Esophagus (tissue), 2 donors: ENCODE results near the gene CRIM1. TPM values are rescaled to one million over a fixed set of nuclear protein-coding genes. Genes with fewer than 3 reads are reported as not detected.

Experiments
- H3K27ac ChIP-seq, 2 donors: one replicate each; pipeline ENCODE4 v1.5.1; 2013; ENCODE audit warnings: low read depth in 2 of 2, mild to moderate bottlenecking in 2 of 2, inconsistent platforms in 1 of 2, low read length in 1 of 2, moderate library complexity in 1 of 2
- H3K27me3 ChIP-seq, 2 donors: one replicate each; pipeline ENCODE4 v1.6.1; 2013; ENCODE audit warnings: low read length in 2 of 2, control low read depth in 1 of 2, mild to moderate bottlenecking in 1 of 2; ENCODE audit not compliant: insufficient read depth in 2 of 2, control insufficient read depth in 1 of 2
- H3K36me3 ChIP-seq, 2 donors: one replicate each; pipeline ENCODE4 v1.6.1; 2013; ENCODE audit warnings: low read length in 1 of 2; ENCODE audit not compliant: control insufficient read depth in 2 of 2, insufficient read depth in 2 of 2
- H3K4me1 ChIP-seq, 2 donors: one replicate each; pipeline ENCODE4 v1.6.1; 2013; ENCODE audit warnings: low read length in 1 of 2; ENCODE audit not compliant: control insufficient read depth in 2 of 2, insufficient read depth in 2 of 2
- H3K4me3 ChIP-seq, 2 donors: one replicate each; pipeline ENCODE4 v1.5.1; 2013; ENCODE audit warnings: low read length in 2 of 2, mild to moderate bottlenecking in 2 of 2, low read depth in 1 of 2, moderate library complexity in 1 of 2
- H3K9me3 ChIP-seq, 2 donors: one replicate each; pipeline ENCODE4 v1.6.1; 2013; ENCODE audit warnings: mild to moderate bottlenecking in 2 of 2, low read depth in 1 of 2, low read length in 1 of 2, moderate library complexity in 1 of 2; ENCODE audit not compliant: control insufficient read depth in 2 of 2, insufficient read depth in 1 of 2
- WGBS, 2 donors: extraction: QIAGEN DNeasy Blood & Tissue Kit; methylation state at CpG; one replicate each; pipeline ENCODE4 v1.1.7; 2013; 5-methylcytosine and 5-hydroxymethylcytosine counted together
- polyA plus RNA-seq, 2 donors: library from polyadenylated mRNA; stranded (reverse); fragments of 200-250 nt; gene quantifications; one replicate each; pipeline ENCODE4 v1.2.3, GENCODE V29; 2013
- donor health status: healthy with polysubstance abuse.
- donor health status: Bipolar disorder and iron deficiency.

Gene CRIM1
- polyA plus RNA-seq, 2 donors: 5.9 to 10.3 TPM

- 83 to 87% methylated on average over 6 of the region's 6 CpGs for WGBS, 2 donors
- Histone ChIP-seq H3K36me3 (peaks cover 11 to 13% of the 10 kb centered on the region in 2 donors), H3K4me1 (no peaks in the 10 kb centered on the region), H3K4me3 (no peak overlapping the region), H3K9me3 (no peaks in the 10 kb centered on the region), H3K27ac (no peak overlapping the region), H3K27me3 (no peaks in the 10 kb centered on the region)
These were observed 153.5 kb downstream of the CRIM1 start for GRCh38 chr2:36509075-36509474.

DNA sequence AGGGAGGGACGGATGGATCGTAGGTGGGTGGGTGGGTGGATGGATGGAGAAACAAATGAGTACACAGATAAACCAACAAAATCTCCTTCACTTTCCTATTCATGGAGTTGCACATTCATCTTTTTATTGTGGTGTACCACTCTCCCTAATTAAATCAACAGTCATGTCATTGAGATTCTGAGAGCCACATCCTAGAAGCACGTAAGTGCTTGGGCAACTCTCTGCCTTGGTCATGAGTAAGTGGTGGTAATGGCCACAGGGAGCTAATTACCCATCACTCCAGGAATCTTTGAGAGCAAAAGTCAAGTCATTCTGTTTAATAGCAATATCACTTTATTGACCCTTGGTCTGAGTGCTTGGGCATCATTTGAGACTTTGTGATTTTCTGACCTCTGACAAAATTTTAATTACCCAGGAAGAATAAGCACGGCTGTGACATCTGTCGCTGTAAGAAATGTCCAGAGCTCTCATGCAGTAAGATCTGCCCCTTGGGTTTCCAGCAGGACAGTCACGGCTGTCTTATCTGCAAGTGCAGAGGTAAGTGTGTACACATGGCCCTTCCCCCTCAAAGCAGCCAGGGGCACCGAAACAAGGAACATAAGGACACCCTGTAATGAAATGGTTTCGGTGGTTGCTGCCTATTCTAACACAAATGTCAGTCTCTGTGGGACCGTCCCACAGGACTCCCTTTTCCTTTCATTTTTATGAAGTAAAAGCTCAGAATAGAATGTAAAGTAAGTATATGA is 156.5 kb downstream of the CRIM1 start:
- no peak overlapping the region for H3K4me3 ChIP-seq
- H3K9me3 ChIP-seq: no peaks in the 10 kb centered on the region
- no peak overlapping the region for H3K27ac ChIP-seq
- H3K27me3 ChIP-seq: no peaks in the 10 kb centered on the region
- H3K36me3 ChIP-seq: peaks cover 11 to 15% of the 10 kb centered on the region in 2 donors
- H3K4me1 ChIP-seq: no peaks in the 10 kb centered on the region
- 85 to 90% methylated on average over 9 of the region's 9 CpGs for WGBS, 2 donors

GRCh38 chr2:36512705-36513104 is 157.1 kb downstream of the CRIM1 start:
- Histone ChIP-seq H3K27ac (no peak overlapping the region), H3K4me1 (no peaks in the 10 kb centered on the region)
- 79 to 80% methylated on average over 3 of the region's 3 CpGs for WGBS, 2 donors

DNA sequence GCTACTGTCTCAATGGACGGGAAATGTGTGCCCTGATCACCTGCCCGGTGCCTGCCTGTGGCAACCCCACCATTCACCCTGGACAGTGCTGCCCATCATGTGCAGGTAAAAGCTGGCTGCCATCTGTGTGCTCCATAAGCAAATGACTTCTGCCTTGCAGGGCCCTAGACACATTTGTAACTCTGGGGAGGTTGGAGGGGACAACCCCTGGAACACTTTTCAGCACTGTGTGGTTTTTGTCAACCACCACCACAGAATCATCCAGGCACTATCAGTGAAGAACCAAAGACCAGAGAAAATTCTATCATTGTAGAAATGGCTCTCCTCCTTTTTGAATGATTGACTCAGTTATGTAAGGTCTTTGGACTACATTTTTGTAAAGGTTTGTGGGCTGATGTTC is 158.1 kb downstream of the CRIM1 start:
- no peaks in the 10 kb centered on the region for H3K9me3 ChIP-seq
- no peak overlapping the region for H3K4me3 ChIP-seq
- no peaks in the 10 kb centered on the region for H3K27me3 ChIP-seq
- WGBS, 2 donors: 95 to 97% methylated on average over 2 of the region's 2 CpGs
- peaks cover 16 to 20% of the 10 kb centered on the region in 2 donors for H3K36me3 ChIP-seq
- H3K4me1 ChIP-seq: no peaks in the 10 kb centered on the region
- H3K27ac ChIP-seq: no peak overlapping the region

More at GRCh38 chr2:36512705-36513104, 157.1 kb downstream of the CRIM1 start:
- no peak overlapping the region for H3K4me3 ChIP-seq
- H3K27me3 ChIP-seq: no peaks in the 10 kb centered on the region
- no peaks in the 10 kb centered on the region for H3K9me3 ChIP-seq
- H3K36me3 ChIP-seq: peaks cover 14 to 20% of the 10 kb centered on the region in 2 donors

DNA sequence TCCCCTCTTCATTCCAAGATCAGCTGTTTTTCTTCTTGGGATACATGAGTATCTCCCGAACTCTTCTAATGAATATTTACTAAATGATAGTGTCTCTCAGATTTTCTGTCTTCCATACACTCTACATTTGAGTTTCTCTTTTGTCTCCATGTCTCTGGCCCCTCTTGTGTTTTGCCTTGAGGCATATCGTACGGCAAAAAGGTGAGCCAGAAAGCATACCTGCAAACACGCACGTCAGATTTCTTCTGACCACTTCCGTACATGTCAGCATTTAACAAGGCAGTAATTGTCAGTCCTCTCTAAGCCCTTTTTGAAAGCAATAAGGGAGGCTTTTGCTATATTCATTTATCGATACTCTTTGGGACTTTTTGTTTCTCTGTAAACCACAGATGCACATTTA is 160.0 kb downstream of the CRIM1 start:
- no peak overlapping the region for H3K4me3 ChIP-seq
- no peaks in the 10 kb centered on the region for H3K4me1 ChIP-seq
- no peaks in the 10 kb centered on the region for H3K27me3 ChIP-seq
- H3K27ac ChIP-seq: no peak overlapping the region
- H3K36me3 ChIP-seq: peaks cover 18 to 24% of the 10 kb centered on the region in 2 donors
- WGBS, 2 donors: 91 to 92% methylated on average over 7 of the region's 7 CpGs
- no peaks in the 10 kb centered on the region for H3K9me3 ChIP-seq

- no peaks in the 10 kb centered on the region for H3K27me3 ChIP-seq
- H3K4me1 ChIP-seq: no peaks in the 10 kb centered on the region
- H3K27ac ChIP-seq: no peak overlapping the region
- H3K9me3 ChIP-seq: no peaks in the 10 kb centered on the region
- H3K4me3 ChIP-seq: no peak overlapping the region
- WGBS, 2 donors: 79 to 81% methylated on average over 8 of the region's 8 CpGs
- peaks cover 18 to 25% of the 10 kb centered on the region in 2 donors for H3K36me3 ChIP-seq
These were observed 160.7 kb downstream of the CRIM1 start for GRCh38 chr2:36516136-36516870.

- Histone ChIP-seq H3K27me3 (no peaks in the 10 kb centered on the region), H3K4me1 (no peaks in the 10 kb centered on the region), H3K36me3 (peaks cover 8 to 16% of the 10 kb centered on the region in 2 donors), H3K4me3 (no peak overlapping the region), H3K9me3 (no peaks in the 10 kb centered on the region), H3K27ac (no peak overlapping the region)
- 91 to 93% methylated on average over 4 of the region's 4 CpGs for WGBS, 2 donors
These were observed 164.9 kb downstream of the CRIM1 start for GRCh38 chr2:36520431-36520830.

- H3K36me3 ChIP-seq: peaks cover 3 to 11% of the 10 kb centered on the region in 2 donors
- WGBS, 2 donors: 72 to 79% methylated on average over 4 of the region's 4 CpGs
These were observed 167.6 kb downstream of the CRIM1 start for GRCh38 chr2:36523153-36523552.

DNA sequence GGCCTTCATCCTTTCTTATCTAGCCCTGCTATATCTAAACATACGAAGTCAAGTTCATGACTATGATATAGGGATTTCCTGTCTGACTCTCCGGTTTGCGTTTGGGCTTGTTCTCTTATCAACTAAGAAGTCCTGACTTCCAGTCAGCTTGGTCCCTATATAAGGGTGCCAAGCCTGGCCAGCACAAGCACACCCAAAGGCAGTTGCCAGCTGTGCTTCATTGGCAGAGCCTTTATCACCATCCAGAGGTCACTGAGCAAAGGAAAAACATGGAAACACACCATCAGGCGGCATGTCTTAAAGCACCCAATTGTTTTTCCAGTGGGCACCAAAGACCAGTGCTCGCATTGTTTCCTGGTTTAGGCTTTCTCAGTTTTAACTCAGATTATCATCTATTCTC is 169.7 kb downstream of the CRIM1 start:
- Histone ChIP-seq H3K27me3 (no peaks in the 10 kb centered on the region), H3K9me3 (no peaks in the 10 kb centered on the region)
- WGBS, 2 donors: 81 to 89% methylated on average over 5 of the region's 5 CpGs

More at GRCh38 chr2:36523153-36523552, 167.6 kb downstream of the CRIM1 start:
- H3K27me3 ChIP-seq: no peaks in the 10 kb centered on the region
- H3K27ac ChIP-seq: no peak overlapping the region
- no peaks in the 10 kb centered on the region for H3K9me3 ChIP-seq
- no peak overlapping the region for H3K4me3 ChIP-seq
- H3K4me1 ChIP-seq: no peaks in the 10 kb centered on the region

More for the DNA sequence above, 169.7 kb downstream of the CRIM1 start:
- Histone ChIP-seq H3K36me3 (peaks cover 3 to 4% of the 10 kb centered on the region in 2 donors), H3K27ac (no peak overlapping the region), H3K4me3 (no peak overlapping the region), H3K4me1 (no peaks in the 10 kb centered on the region)
